Uterus (tissue), 4 donors: ENCODE measurements around the gene ETV3L. TPM values are rescaled to one million over a fixed set of nuclear protein-coding genes. Genes with fewer than 3 reads are reported as not detected.
"Not testable (repeated sequence)": the region's sequence is repeated elsewhere in the genome, so short reads cannot be mapped to it uniquely, and the experiment has no call there.

Experiments
- DNase-seq, 2 donors: peaks; one replicate each; pipeline ENCODE4 v3.0.0-alpha.2; 2019 to 2020
- H3K27ac ChIP-seq, 2 donors: fragments of 200-600 bp; sonication (generic); 1 replicate in 1 of 2; 2 replicates in 1 of 2; pipeline ENCODE4 v1.5.1; 2016 to 2018
- H3K27me3 ChIP-seq, 2 donors: fragments of 200-600 bp; sonication (generic); one replicate each; pipeline ENCODE4 v1.5.1; 2018 to 2019; ENCODE audit warnings: control low read depth in 1 of 2
- H3K36me3 ChIP-seq, 2 donors: fragments of 200-600 bp; sonication (generic); one replicate each; pipeline ENCODE4 v1.5.1; 2019; ENCODE audit warnings: control low read depth in 1 of 2
- H3K4me1 ChIP-seq, 2 donors: fragments of 200-600 bp; sonication (generic); one replicate each; pipeline ENCODE4 v1.5.1; 2018 to 2019; ENCODE audit warnings: control low read depth in 1 of 2
- H3K4me3 ChIP-seq, 2 donors: fragments of 200-600 bp; sonication (generic); 1 replicate in 1 of 2; 2 replicates in 1 of 2; pipeline ENCODE4 v1.5.1; 2018 to 2019; ENCODE audit warnings: mild to moderate bottlenecking in 1 of 2
- H3K9me3 ChIP-seq, 2 donors: fragments of 200-600 bp; sonication (generic); one replicate each; pipeline ENCODE4 v1.5.1; 2019; ENCODE audit warnings: control low read depth in 1 of 2
- POLR2A ChIP-seq, 2 donors: fragments of 450-650 bp; IDR thresholded peaks; one replicate each; pipeline ENCODE4 v1.6.1; 2016; ENCODE audit warnings: antibody characterized with exemption in 2 of 2, mild to moderate bottlenecking in 1 of 2, moderate library complexity in 1 of 2
- intact Hi-C: fragments of 100-400 bp; cut with DNase I; formaldehyde crosslinking; loops from one replicate; pipeline ENCODE4 v1.15.1; 2023; ENCODE audit warnings: low total_unique reads
- total RNA-seq, 4 donors: library from RNA; depleted of rRNA in 3 of 4; stranded (reverse); fragments of >200 nt in 3 of 4; gene quantifications; one replicate each; pipeline versions ENCODE4 v1.1.0 to v1.2.4, GENCODE V29; 2014 to 2023
- TF ChIP-seq, protein P1 (sequence below), 4 experiments: fragments of 200-600 bp in 2 of 4; fragments of 450-650 bp in 2 of 4; sonication (generic) in 2 of 4; IDR thresholded peaks; one replicate each; pipeline ENCODE4 v1.5.1; 2016 to 2019; ENCODE audit warnings: antibody characterized with exemption in 4 of 4, mild to moderate bottlenecking in 2 of 4, moderate library complexity in 1 of 4
- donor health status: DM: yes; HTN: yes; CAD: no.

The ETV3L gene
- total RNA-seq, 4 donors from 2014 or later: not detected

GRCh38 chr1:157101149-157101548 lies 1.5 kb upstream of the ETV3L start:
- no peaks in the 10 kb centered on the region for H3K36me3 ChIP-seq
- no peak for TF ChIP-seq POLR2A (IDR thresholded peaks at IDR 0.05)
- TF ChIP-seq, protein P1, sequence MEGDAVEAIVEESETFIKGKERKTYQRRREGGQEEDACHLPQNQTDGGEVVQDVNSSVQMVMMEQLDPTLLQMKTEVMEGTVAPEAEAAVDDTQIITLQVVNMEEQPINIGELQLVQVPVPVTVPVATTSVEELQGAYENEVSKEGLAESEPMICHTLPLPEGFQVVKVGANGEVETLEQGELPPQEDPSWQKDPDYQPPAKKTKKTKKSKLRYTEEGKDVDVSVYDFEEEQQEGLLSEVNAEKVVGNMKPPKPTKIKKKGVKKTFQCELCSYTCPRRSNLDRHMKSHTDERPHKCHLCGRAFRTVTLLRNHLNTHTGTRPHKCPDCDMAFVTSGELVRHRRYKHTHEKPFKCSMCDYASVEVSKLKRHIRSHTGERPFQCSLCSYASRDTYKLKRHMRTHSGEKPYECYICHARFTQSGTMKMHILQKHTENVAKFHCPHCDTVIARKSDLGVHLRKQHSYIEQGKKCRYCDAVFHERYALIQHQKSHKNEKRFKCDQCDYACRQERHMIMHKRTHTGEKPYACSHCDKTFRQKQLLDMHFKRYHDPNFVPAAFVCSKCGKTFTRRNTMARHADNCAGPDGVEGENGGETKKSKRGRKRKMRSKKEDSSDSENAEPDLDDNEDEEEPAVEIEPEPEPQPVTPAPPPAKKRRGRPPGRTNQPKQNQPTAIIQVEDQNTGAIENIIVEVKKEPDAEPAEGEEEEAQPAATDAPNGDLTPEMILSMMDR (IDR thresholded peaks at IDR 0.05): no peak
- H3K27me3 ChIP-seq: no peaks in the 10 kb centered on the region
- intact Hi-C loops: no loop called here
- H3K4me1 ChIP-seq: no peaks in the 10 kb centered on the region
- H3K9me3 ChIP-seq: no peaks in the 10 kb centered on the region
- no peak overlapping the region for H3K27ac ChIP-seq
- H3K4me3 ChIP-seq: no peak overlapping the region
- DNase-seq: no peak

GRCh38 chr1:157098987-157099632 lies 498 bp downstream of the ETV3L start:
- H3K27me3 ChIP-seq, H3K9me3 ChIP-seq, H3K27ac ChIP-seq, H3K36me3 ChIP-seq, DNase-seq, intact Hi-C loops, H3K4me1 ChIP-seq, H3K4me3 ChIP-seq: not testable (repeated sequence)

DNA sequence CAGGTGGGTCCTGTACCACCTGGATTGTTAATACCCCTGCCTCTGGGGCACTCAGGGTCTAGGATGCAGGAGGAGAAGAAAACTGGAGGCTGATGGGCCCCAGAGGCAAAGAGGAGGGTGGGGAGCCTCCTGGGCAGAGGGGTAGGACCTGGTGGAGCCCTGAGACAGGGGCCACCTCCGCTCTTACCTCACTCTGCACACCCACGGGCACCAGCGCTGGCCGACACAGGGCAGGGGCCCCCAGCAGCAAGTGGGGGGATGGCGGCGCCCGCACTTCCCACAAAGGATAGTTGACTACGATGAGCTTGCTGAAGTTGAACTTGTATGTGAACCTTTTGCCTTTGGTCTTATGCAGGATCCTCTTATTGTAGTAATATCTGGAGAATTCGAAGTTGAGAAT lies 1.1 kb downstream of the ETV3L start:
- TF ChIP-seq, protein P1 (IDR thresholded peaks at IDR 0.05): no peak
- no peak for TF ChIP-seq POLR2A (IDR thresholded peaks at IDR 0.05)
- Histone ChIP-seq H3K27ac (no peak overlapping the region), H3K27me3 (no peaks in the 10 kb centered on the region), H3K4me1 (no peaks in the 10 kb centered on the region), H3K4me3 (no peak overlapping the region), H3K36me3 (no peaks in the 10 kb centered on the region), H3K9me3 (no peaks in the 10 kb centered on the region)
- intact Hi-C loops: no loop called here
- no peak for DNase-seq

DNA sequence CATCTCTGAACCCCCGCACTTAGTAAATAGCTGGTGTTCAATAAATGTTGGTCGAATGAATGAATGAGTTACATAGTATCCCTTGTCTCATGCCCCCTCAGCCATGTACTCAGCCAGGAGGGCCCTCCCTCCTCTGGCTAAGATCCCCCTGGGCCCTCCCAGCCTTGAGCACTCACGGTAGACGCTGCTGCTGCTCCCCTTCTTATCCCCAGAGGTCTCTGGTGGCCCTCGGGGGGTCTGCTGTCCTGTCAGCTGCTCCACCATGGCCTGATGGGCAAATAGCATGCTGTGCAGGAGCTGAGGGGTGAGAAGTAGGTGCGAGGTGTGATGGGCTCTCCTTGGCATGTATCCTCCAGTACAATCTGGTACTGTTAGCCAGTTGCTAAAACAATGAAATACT lies 1.9 kb downstream of the ETV3L start:
- Histone ChIP-seq H3K9me3 (no peaks in the 10 kb centered on the region), H3K27me3 (no peaks in the 10 kb centered on the region), H3K4me3 (no peak overlapping the region), H3K27ac (no peak overlapping the region), H3K36me3 (no peaks in the 10 kb centered on the region), H3K4me1 (no peaks in the 10 kb centered on the region)
- TF ChIP-seq, protein P1 (IDR thresholded peaks at IDR 0.05): no peak
- no peak for TF ChIP-seq POLR2A (IDR thresholded peaks at IDR 0.05)
- DNase-seq: no peak
- intact Hi-C loops: no loop called here

DNA sequence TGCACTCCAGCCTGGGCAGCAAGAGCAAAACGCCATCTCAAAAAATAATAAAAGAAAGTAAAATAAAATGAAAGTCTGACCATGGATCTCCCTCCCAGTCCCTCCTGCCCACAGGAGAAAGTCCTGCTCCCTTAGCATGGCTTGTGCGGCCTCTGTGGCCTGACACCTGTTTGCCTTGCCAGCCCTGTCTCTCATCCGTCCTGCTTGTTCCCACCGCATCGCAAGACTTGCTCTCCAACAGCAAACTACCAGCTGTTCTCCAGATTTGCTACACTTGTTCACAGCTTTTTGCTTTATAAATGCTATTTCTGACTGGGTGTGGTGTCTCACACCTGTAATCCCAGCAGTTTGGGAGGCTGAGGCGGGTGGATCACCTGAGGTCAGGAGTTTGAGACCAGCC lies 2.7 kb downstream of the ETV3L start:
- Histone ChIP-seq H3K4me3 (no peak overlapping the region), H3K4me1 (no peaks in the 10 kb centered on the region), H3K27me3 (no peaks in the 10 kb centered on the region), H3K27ac (no peak overlapping the region), H3K9me3 (no peaks in the 10 kb centered on the region), H3K36me3 (no peaks in the 10 kb centered on the region)
- TF ChIP-seq POLR2A (IDR thresholded peaks at IDR 0.05): no peak
- TF ChIP-seq, protein P1 (IDR thresholded peaks at IDR 0.05): no peak
- intact Hi-C loops: no loop called here
- DNase-seq: no peak

DNA sequence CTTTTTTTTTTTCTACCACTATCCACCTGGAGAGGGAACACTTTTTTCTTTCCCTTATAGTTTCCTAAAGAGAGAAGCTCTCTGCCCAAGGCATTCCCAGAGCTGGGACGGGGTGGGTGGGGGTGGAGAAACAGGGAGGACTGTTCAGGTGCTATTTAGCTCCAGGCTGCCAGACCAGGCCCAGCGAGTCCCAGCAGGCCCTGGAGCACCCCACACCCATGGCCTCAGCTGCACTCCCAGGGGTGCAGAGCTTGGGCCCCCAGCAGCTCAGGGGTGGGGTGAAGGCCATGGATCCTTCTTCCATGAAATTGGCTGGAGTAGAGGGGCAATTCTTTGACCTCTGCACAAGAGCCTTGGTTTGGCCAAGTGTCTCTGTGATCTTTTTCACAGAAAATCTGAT lies 4.1 kb downstream of the ETV3L start:
- no peaks in the 10 kb centered on the region for H3K4me1 ChIP-seq
- DNase-seq: no peak
- no peak overlapping the region for H3K4me3 ChIP-seq
- no peaks in the 10 kb centered on the region for H3K9me3 ChIP-seq
- TF ChIP-seq, protein P1 (IDR thresholded peaks at IDR 0.05): no peak
- no peak for TF ChIP-seq POLR2A (IDR thresholded peaks at IDR 0.05)
- no peaks in the 10 kb centered on the region for H3K36me3 ChIP-seq
- intact Hi-C loops: no loop called here
- no peak overlapping the region for H3K27ac ChIP-seq
- no peaks in the 10 kb centered on the region for H3K27me3 ChIP-seq
